Measurements from ENCODE around the gene TTC6.

- no peak for TF ChIP-seq CTCF (IDR thresholded peaks at IDR 0.05)
- TF ChIP-seq POLR2A (IDR thresholded peaks at IDR 0.05), result no peak
- no peak for TF ChIP-seq EP300 (IDR thresholded peaks at IDR 0.05)
These were observed 36.0 kb upstream of the TTC6 start for GRCh38 chr14:37559386-37559785.
